ENCODE results near the gene SLC25A38.

Gene SLC25A38

GRCh38 chr3:39378088-39378487 is 5.1 kb upstream of the SLC25A38 start:
- no peak for FAIRE-seq

- FAIRE-seq = no peak
Measured at GRCh38 chr3:39378957-39379777, 4.0 kb upstream of the SLC25A38 start.

- no peak for FAIRE-seq
Measured at GRCh38 chr3:39379778-39380155, 3.4 kb upstream of the SLC25A38 start.

- no peak for FAIRE-seq
Measured at GRCh38 chr3:39381432-39381831, 1.7 kb upstream of the SLC25A38 start.

GRCh38 chr3:39383881-39384664 is 903 bp downstream of the SLC25A38 start:
- peak; percentile 9 for FAIRE-seq

- no peak for FAIRE-seq
Measured at GRCh38 chr3:39384665-39385000, 1.5 kb downstream of the SLC25A38 start.

GRCh38 chr3:39385456-39386090 is 2.4 kb downstream of the SLC25A38 start:
- FAIRE-seq = no peak

GRCh38 chr3:39386318-39386717 is 3.1 kb downstream of the SLC25A38 start:
- no peak for FAIRE-seq

- no peak for FAIRE-seq
Measured at GRCh38 chr3:39387411-39387975, 4.3 kb downstream of the SLC25A38 start.

- FAIRE-seq = no peak
Measured at GRCh38 chr3:39388153-39388552, 5.0 kb downstream of the SLC25A38 start.

GRCh38 chr3:39388741-39389248 is 5.6 kb downstream of the SLC25A38 start:
- no peak for FAIRE-seq

- no peak for FAIRE-seq
Measured at GRCh38 chr3:39390181-39390580, 7.0 kb downstream of the SLC25A38 start.

- FAIRE-seq = no peak
Measured at GRCh38 chr3:39396690-39397089, 13.5 kb downstream of the SLC25A38 start.

- FAIRE-seq = no peak
Measured at GRCh38 chr3:39398700-39399099, 15.5 kb downstream of the SLC25A38 start.

- no peak for FAIRE-seq
Measured at GRCh38 chr3:39401983-39402382, 18.8 kb downstream of the SLC25A38 start.

GRCh38 chr3:39404943-39405686 is 21.9 kb downstream of the SLC25A38 start:
- no peak for FAIRE-seq

- FAIRE-seq = no peak
Measured at GRCh38 chr3:39405687-39406367, 22.7 kb downstream of the SLC25A38 start.

- FAIRE-seq = peak; percentile 79
Measured at GRCh38 chr3:39406368-39407258, 23.4 kb downstream of the SLC25A38 start, which contains the start of gene RPSA. TSS of gene RPSA (plus strand) at chr3:39406720. CDS start at chr3:39407654, 934 bp downstream.

GRCh38 chr3:39407259-39407629 is 24.1 kb downstream of the SLC25A38 start:
- no peak for FAIRE-seq

GRCh38 chr3:39407773-39408492 is 24.8 kb downstream of the SLC25A38 start:
- no peak for FAIRE-seq
